ENCODE results near the gene ZFX. TPM values are rescaled to one million over a fixed set of nuclear protein-coding genes. Genes with fewer than 3 reads are reported as not detected.
"Not testable (repeated sequence)": the region's sequence is repeated elsewhere in the genome, so short reads cannot be mapped to it uniquely, and the experiment has no call there.

The ZFX gene
- total and polyA plus RNA-seq, 2 of the 8 experiments (the other 6 are each of a cell fraction or from before 2014, with no cell fraction given): 2.8 to 22.0 TPM

GRCh38 chrX:24133312-24133711, 16.2 kb upstream of the ZFX start (continued):
- TF ChIP-seq USF2 (IDR thresholded peaks at IDR 0.05; ENCODE audit: low read length): no peak
- TF ChIP-seq MAFK (IDR thresholded peaks at IDR 0.05; ENCODE audit: low read depth, low read length): no peak

- not testable (repeated sequence) for H3K56ac ChIP-seq (replicated peaks; ENCODE audit: insufficient read length, low read depth, low read length); DNase-seq (ENCODE audit: low read depth in 1 of 2, low spot score in 2 of 2); H2BK120ac ChIP-seq (replicated peaks; ENCODE audit: low read depth, low read length); H4K91ac ChIP-seq (replicated peaks; ENCODE audit: insufficient read length, low read length); H3K23me2 ChIP-seq (ENCODE audit: low read depth, low read length); H4K5ac ChIP-seq (ENCODE audit: insufficient read length, low read depth, low read length); H3K4me2 ChIP-seq (ENCODE audit: insufficient read depth in 1 of 2, low read depth in 2 of 2, low read length in 2 of 2); H3K4ac ChIP-seq (replicated peaks; ENCODE audit: insufficient read length, low read depth, low read length); H4K8ac ChIP-seq (ENCODE audit: extremely low read depth, insufficient read depth, low read length); H3K14ac ChIP-seq (ENCODE audit: insufficient read length); H3K27me3 ChIP-seq (replicated peaks in 1 of 4; ENCODE audit: control insufficient read depth in 3 of 4, extremely low read depth in 1 of 4, insufficient read depth in 3 of 4, low read length in 3 of 4); H2BK20ac ChIP-seq (ENCODE audit: low read length); H3K4me3 ChIP-seq (ENCODE audit: extremely low read depth in 1 of 4, insufficient read depth in 2 of 4, low read depth in 3 of 4, low read length in 4 of 4); H2BK15ac ChIP-seq (ENCODE audit: low read length); H3K9me3 ChIP-seq (ENCODE audit: insufficient read depth in 2 of 2, low read depth in 1 of 2, low read length in 1 of 2); H2AK5ac ChIP-seq (ENCODE audit: low read depth, low read length); H3K36me3 ChIP-seq (ENCODE audit: control insufficient read depth in 2 of 4, insufficient read depth in 4 of 4, low read length in 3 of 4); H2BK5ac ChIP-seq (ENCODE audit: low read depth, low read length); H3K4me1 ChIP-seq (replicated peaks in 1 of 4; ENCODE audit: control insufficient read depth in 3 of 4, insufficient read depth in 4 of 4, low read length in 3 of 4); H3K23ac ChIP-seq (ENCODE audit: insufficient read length); H3K9ac ChIP-seq (replicated peaks in 1 of 4; ENCODE audit: extremely low read depth in 1 of 4, low read depth in 3 of 4, low read length in 3 of 4); H2AFZ ChIP-seq (ENCODE audit: low read length); H3K79me1 ChIP-seq (ENCODE audit: low read depth, low read length); H4K20me1 ChIP-seq (replicated peaks in 1 of 2; ENCODE audit: control insufficient read depth in 1 of 2, insufficient read depth in 2 of 2, low read length in 2 of 2); H2BK12ac ChIP-seq (ENCODE audit: low read depth, low read length); H3K27ac ChIP-seq (ENCODE audit: low read depth, low read length); H3K18ac ChIP-seq (ENCODE audit: extremely low read depth, low read length); H3K79me2 ChIP-seq (ENCODE audit: control insufficient read depth in 1 of 2, insufficient read depth in 2 of 2, low read length in 2 of 2)
- 49% methylated on average over 7 of the region's 9 CpGs; no CpG with 5 or more reads in 1 of the 2 experiments for WGBS, 2 experiments (ENCODE audit: extremely low coverage in 1 of 2, insufficient coverage in 1 of 2, insufficient read length in 1 of 2, insufficient replicate concordance in 2 of 2, low coverage in 1 of 2, low lambda C conversion rate in 2 of 2, missing lambda C conversion rate in 1 of 2)
- FAIRE-seq: peak; percentile 73
- CTCF ChIA-PET (ENCODE audit: partially characterized antibody): interaction anchor here (0.6 kb wide), 1 partner anchor 21 kb away, joined by 4 read pairs; no protein-coding TSS in a partner anchor
- POLR2A ChIA-PET (ENCODE audit: partially characterized antibody): interaction anchor here (0.8 kb wide), 1 partner anchor 14 kb away, joined by 4 read pairs; the partner anchor contains the start of gene ZFX
Observed at GRCh38 chrX:24135768-24136167, 13.8 kb upstream of the ZFX start.

All from H1 (cell line).